ENCODE data around the gene TFCP2L1.

DNA sequence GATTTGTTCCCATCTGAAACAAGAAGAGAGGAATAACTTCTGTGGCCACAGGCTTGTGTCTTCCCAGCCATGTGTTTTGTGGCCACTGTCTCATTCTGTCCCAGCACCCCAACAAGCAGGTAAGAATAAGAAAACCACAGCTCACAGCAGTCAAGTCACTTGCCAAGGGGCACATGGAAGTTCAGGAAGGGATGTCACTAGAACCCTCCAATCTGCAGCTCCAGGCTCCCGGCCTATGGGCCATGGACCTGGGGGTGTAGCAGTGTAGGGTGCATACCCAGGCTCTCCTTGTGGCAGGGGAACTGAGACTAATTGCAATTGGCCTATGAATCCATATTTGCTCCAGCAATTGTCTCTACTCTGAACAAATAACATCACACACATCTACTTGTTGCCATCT lies 112.5 kb downstream of the TFCP2L1 start:
- no peak for TF ChIP-seq POLR2A (IDR thresholded peaks at IDR 0.05)
- TF ChIP-seq, protein P1, sequence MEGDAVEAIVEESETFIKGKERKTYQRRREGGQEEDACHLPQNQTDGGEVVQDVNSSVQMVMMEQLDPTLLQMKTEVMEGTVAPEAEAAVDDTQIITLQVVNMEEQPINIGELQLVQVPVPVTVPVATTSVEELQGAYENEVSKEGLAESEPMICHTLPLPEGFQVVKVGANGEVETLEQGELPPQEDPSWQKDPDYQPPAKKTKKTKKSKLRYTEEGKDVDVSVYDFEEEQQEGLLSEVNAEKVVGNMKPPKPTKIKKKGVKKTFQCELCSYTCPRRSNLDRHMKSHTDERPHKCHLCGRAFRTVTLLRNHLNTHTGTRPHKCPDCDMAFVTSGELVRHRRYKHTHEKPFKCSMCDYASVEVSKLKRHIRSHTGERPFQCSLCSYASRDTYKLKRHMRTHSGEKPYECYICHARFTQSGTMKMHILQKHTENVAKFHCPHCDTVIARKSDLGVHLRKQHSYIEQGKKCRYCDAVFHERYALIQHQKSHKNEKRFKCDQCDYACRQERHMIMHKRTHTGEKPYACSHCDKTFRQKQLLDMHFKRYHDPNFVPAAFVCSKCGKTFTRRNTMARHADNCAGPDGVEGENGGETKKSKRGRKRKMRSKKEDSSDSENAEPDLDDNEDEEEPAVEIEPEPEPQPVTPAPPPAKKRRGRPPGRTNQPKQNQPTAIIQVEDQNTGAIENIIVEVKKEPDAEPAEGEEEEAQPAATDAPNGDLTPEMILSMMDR (IDR thresholded peaks at IDR 0.05), result no peak
